Stimulated activated CD4-positive, alpha-beta T cell treated with anti-CD3 and anti-CD28 coated beads, Interleukin-15, amount 100 ng/mL, for 48 hours (primary cell): ENCODE measurements around the gene SPTB.

ENCODE experiments used
- DNase-seq, 2 donors: peaks; one replicate each; pipeline ENCODE4 v3.0.0-alpha.2; 2020; ENCODE audit warnings: low read depth in 2 of 2

SPTB gene

GRCh38 chr14:64766430-64767151 is 113.1 kb downstream of the SPTB start:
- no peak for DNase-seq

GRCh38 chr14:64765740-64766302 is 113.9 kb downstream of the SPTB start:
- DNase-seq = no peak

- DNase-seq = peak; percentile 28 to 61
Measured at GRCh38 chr14:64764641-64765520, 114.8 kb downstream of the SPTB start.

- DNase-seq = no peak
Measured at GRCh38 chr14:64763801-64764621, 115.7 kb downstream of the SPTB start.

GRCh38 chr14:64763085-64763782 is 116.5 kb downstream of the SPTB start:
- DNase-seq = no peak

- peak in 1 of 2 donors; percentile 15 for DNase-seq
Measured at GRCh38 chr14:64762044-64763034, 117.4 kb downstream of the SPTB start.

GRCh38 chr14:64761441-64762043 is 118.2 kb downstream of the SPTB start:
- no peak for DNase-seq

- DNase-seq = no peak
Measured at GRCh38 chr14:64760916-64761315, 118.8 kb downstream of the SPTB start.

GRCh38 chr14:64760146-64760755 is 119.5 kb downstream of the SPTB start:
- peak; percentile 24 to 56 for DNase-seq

GRCh38 chr14:64759555-64759938 is 120.2 kb downstream of the SPTB start:
- DNase-seq = no peak

- no peak for DNase-seq
Measured at GRCh38 chr14:64758691-64759554, 120.8 kb downstream of the SPTB start.

GRCh38 chr14:64758025-64758521 is 121.6 kb downstream of the SPTB start:
- no peak for DNase-seq

GRCh38 chr14:64757601-64758000 is 122.1 kb downstream of the SPTB start:
- no peak for DNase-seq

- DNase-seq = no peak
Measured at GRCh38 chr14:64756712-64757111, 123.0 kb downstream of the SPTB start.

- DNase-seq = peak; percentile 18 to 32
Measured at GRCh38 chr14:64755781-64756221, 123.9 kb downstream of the SPTB start.

- no peak for DNase-seq
Measured at GRCh38 chr14:64754685-64755084, 125.0 kb downstream of the SPTB start.

- DNase-seq = no peak
Measured at GRCh38 chr14:64753999-64754398, 125.7 kb downstream of the SPTB start.

GRCh38 chr14:64753374-64753773 is 126.3 kb downstream of the SPTB start:
- no peak for DNase-seq
